OCI-LY1 (cell line): ENCODE measurements around the gene PARD3B.
"Not testable (repeated sequence)": the region's sequence is repeated elsewhere in the genome, so short reads cannot be mapped to it uniquely, and the experiment has no call there.

Experiments
- H2AFZ ChIP-seq: fragments of 200-600 bp; sonication (generic), shearing (Covaris generic); 2 replicates; pipeline ENCODE4 v1.6.0; 2014; ENCODE audit warnings: antibody characterized with exemption, mild to moderate bottlenecking, low read length
- H3F3A ChIP-seq: fragments of 200-600 bp; sonication (generic), shearing (Covaris generic); 2 replicates; pipeline ENCODE4 v1.6.0; 2014; ENCODE audit warnings: mild to moderate bottlenecking, antibody characterized with exemption, low read length, moderate library complexity; ENCODE audit not compliant: insufficient read depth
- H3K27ac ChIP-seq: fragments of 200-600 bp; sonication (generic); 2 replicates; pipeline ENCODE4 v1.5.1; 2014; ENCODE audit warnings: low read length, mixed run types, mild to moderate bottlenecking, low read depth; ENCODE audit not compliant: poor library complexity, severe bottlenecking
- H3K27me3 ChIP-seq: fragments of 200-600 bp; sonication (generic); 2 replicates; pipeline ENCODE4 v1.6.0; 2014; ENCODE audit warnings: antibody characterized with exemption, mild to moderate bottlenecking, low read length, moderate library complexity; ENCODE audit not compliant: insufficient read depth
- H3K36me3 ChIP-seq: fragments of 200-600 bp; sonication (generic); 2 replicates; pipeline ENCODE4 v1.6.1; 2014; ENCODE audit warnings: mild to moderate bottlenecking, antibody characterized with exemption, low read length, moderate library complexity, mixed read lengths; ENCODE audit not compliant: insufficient read depth
- H3K4me1 ChIP-seq: fragments of 200-600 bp; sonication (generic); 2 replicates; pipeline ENCODE4 v1.5.1; 2014; ENCODE audit warnings: mild to moderate bottlenecking, low read length, moderate library complexity; ENCODE audit not compliant: insufficient read depth, severe bottlenecking
- H3K4me2 ChIP-seq: fragments of 200-600 bp; sonication (generic), shearing (Covaris generic); 2 replicates; pipeline ENCODE4 v1.6.1; 2014; ENCODE audit warnings: low read length
- H3K4me3 ChIP-seq: fragments of 200-600 bp; sonication (generic); 2 replicates; pipeline ENCODE4 v1.5.1; 2014; ENCODE audit warnings: low read length, low read depth, mild to moderate bottlenecking, mixed read lengths; ENCODE audit not compliant: poor library complexity, severe bottlenecking
- H3K79me2 ChIP-seq: fragments of 200-600 bp; shearing (Covaris generic); 2 replicates; pipeline ENCODE4 v1.6.1; 2016; ENCODE audit warnings: mixed run types, low read length, mixed read lengths; ENCODE audit not compliant: insufficient read depth
- H3K9ac ChIP-seq: fragments of 200-600 bp; sonication (generic), shearing (Covaris generic); 2 replicates; pipeline ENCODE4 v1.6.1; 2014; ENCODE audit warnings: mild to moderate bottlenecking, low read length, mixed read lengths
- H3K9me2 ChIP-seq: fragments of 200-600 bp; sonication (generic), shearing (Covaris generic); 2 replicates; pipeline ENCODE4 v1.6.1; 2014; ENCODE audit warnings: low read depth, mild to moderate bottlenecking, low read length, mixed read lengths
- H3K9me3 ChIP-seq: fragments of 200-600 bp; shearing (Covaris generic); 2 replicates; pipeline ENCODE4 v1.6.1; 2014; ENCODE audit warnings: low read length, mixed read lengths
- H4K20me1 ChIP-seq: fragments of 200-600 bp; sonication (generic), shearing (Covaris generic); 2 replicates; pipeline ENCODE4 v1.6.0; 2016; ENCODE audit warnings: mild to moderate bottlenecking, low read length; ENCODE audit not compliant: insufficient read depth
- CTCF ChIP-seq: fragments of 200-600 bp; sonication (generic), shearing (Covaris generic); IDR thresholded peaks from 2 replicates; pipeline ENCODE4 v1.5.1; 2017; ENCODE audit warnings: mild to moderate bottlenecking, antibody characterized with exemption, low read length, moderate library complexity, mixed read lengths
- EZH2 ChIP-seq: fragments of 200-600 bp; sonication (generic), shearing (Covaris generic); IDR thresholded peaks from 2 replicates; pipeline ENCODE4 v1.8.0; 2017; ENCODE audit warnings: borderline replicate concordance, mixed run types, mild to moderate bottlenecking, antibody characterized with exemption, low read length, moderate library complexity, mixed read lengths

The PARD3B gene

GRCh38 chr2:205218056-205218455 lies 672.8 kb downstream of the PARD3B start:
- Histone ChIP-seq H2AFZ (no peak overlapping the region), H3K4me2 (no peak overlapping the region), H3F3A (no peaks in the 10 kb centered on the region), H4K20me1 (no peaks in the 10 kb centered on the region), H3K9ac (no peak overlapping the region), H3K79me2 (no peaks in the 10 kb centered on the region), H3K9me2 (no peaks in the 10 kb centered on the region), H3K4me1 (no peaks in the 10 kb centered on the region), H3K36me3 (no peaks in the 10 kb centered on the region), H3K9me3 (no peaks in the 10 kb centered on the region), H3K27ac (no peak overlapping the region), H3K4me3 (no peak overlapping the region), H3K27me3 (no peaks in the 10 kb centered on the region)
- TF ChIP-seq CTCF (no peak), EZH2 (no peak)

GRCh38 chr2:205218816-205219215 lies 673.5 kb downstream of the PARD3B start:
- H3K36me3 ChIP-seq, H3K4me2 ChIP-seq, H4K20me1 ChIP-seq, H3K27me3 ChIP-seq, H3K4me1 ChIP-seq, H3F3A ChIP-seq, H3K9me2 ChIP-seq, H3K9ac ChIP-seq, H3K9me3 ChIP-seq, H3K79me2 ChIP-seq, H3K4me3 ChIP-seq, H2AFZ ChIP-seq, H3K27ac ChIP-seq: not testable (repeated sequence)

GRCh38 chr2:205220559-205220958 lies 675.3 kb downstream of the PARD3B start:
- Histone ChIP-seq H3K9ac (no peak overlapping the region), H3K27ac (no peak overlapping the region), H3F3A (no peaks in the 10 kb centered on the region), H3K4me3 (no peak overlapping the region), H4K20me1 (no peaks in the 10 kb centered on the region), H3K4me2 (no peak overlapping the region), H2AFZ (no peak overlapping the region), H3K9me2 (no peaks in the 10 kb centered on the region), H3K27me3 (no peaks in the 10 kb centered on the region), H3K79me2 (no peaks in the 10 kb centered on the region), H3K36me3 (no peaks in the 10 kb centered on the region), H3K4me1 (no peaks in the 10 kb centered on the region), H3K9me3 (no peaks in the 10 kb centered on the region)
- TF ChIP-seq CTCF (no peak), EZH2 (no peak)

- Histone ChIP-seq H3K9me3 (no peaks in the 10 kb centered on the region), H3K4me2 (no peak overlapping the region), H3K4me3 (no peak overlapping the region), H3K79me2 (no peaks in the 10 kb centered on the region), H3K27me3 (no peaks in the 10 kb centered on the region), H3K9ac (no peak overlapping the region), H3F3A (no peaks in the 10 kb centered on the region), H3K27ac (no peak overlapping the region), H3K4me1 (no peaks in the 10 kb centered on the region), H3K9me2 (no peaks in the 10 kb centered on the region), H4K20me1 (no peaks in the 10 kb centered on the region), H3K36me3 (no peaks in the 10 kb centered on the region), H2AFZ (no peak overlapping the region)
- TF ChIP-seq EZH2 = no peak
Measured at GRCh38 chr2:205232086-205232485, 686.8 kb downstream of the PARD3B start.
